Astrocyte (in vitro differentiated cells and primary cell): ENCODE results near the gene FSTL5. TPM values are rescaled to one million over a fixed set of nuclear protein-coding genes. Genes with fewer than 3 reads are reported as not detected.

Source experiments
- DNase-seq: peaks from one replicate; pipeline ENCODE4 v3.0.0-alpha.2; 2010; ENCODE audit warnings: low read depth
- FAIRE-seq: peaks from 2 replicates; lab custom pipeline; 2011; peaks lifted over from hg19 to GRCh38; lab: Jason Lieb, UNC
- H2AFZ ChIP-seq: 2 replicates; pipeline ENCODE4 v1.6.0; 2012; ENCODE audit warnings: low read depth, low read length, inconsistent platforms
- H3K27ac ChIP-seq: 2 replicates; pipeline ENCODE4 v1.5.1; 2011; ENCODE audit warnings: low read depth, low read length, inconsistent platforms
- H3K27me3 ChIP-seq: 2 replicates; pipeline ENCODE4 v1.6.0; 2011; ENCODE audit warnings: low read length, inconsistent platforms; ENCODE audit not compliant: insufficient read depth
- H3K36me3 ChIP-seq: 2 replicates; pipeline ENCODE4 v1.5.1; 2011; ENCODE audit warnings: low read length, inconsistent platforms; ENCODE audit not compliant: insufficient read depth
- H3K4me1 ChIP-seq: 2 replicates; pipeline ENCODE4 v1.5.1; 2011; ENCODE audit warnings: low read length, inconsistent platforms; ENCODE audit not compliant: insufficient read depth
- H3K4me2 ChIP-seq: 2 replicates; pipeline ENCODE4 v1.6.0; 2012; ENCODE audit warnings: low read length, inconsistent platforms
- H3K4me3 ChIP-seq: 2 replicates; pipeline ENCODE4 v1.5.1; 2011; ENCODE audit warnings: low read depth, mild to moderate bottlenecking, low read length, inconsistent platforms; ENCODE audit not compliant: insufficient read depth
- H3K79me2 ChIP-seq: 2 replicates; pipeline ENCODE4 v1.6.0; 2012; ENCODE audit warnings: mild to moderate bottlenecking, low read length, inconsistent platforms; ENCODE audit not compliant: insufficient read depth
- H3K9ac ChIP-seq: 2 replicates; pipeline ENCODE4 v1.6.0; 2012; ENCODE audit warnings: mild to moderate bottlenecking, low read length, inconsistent platforms
- H3K9me3 ChIP-seq: 2 replicates; pipeline ENCODE4 v1.5.1; 2012; ENCODE audit warnings: low read depth, mild to moderate bottlenecking, low read length, inconsistent platforms; ENCODE audit not compliant: insufficient read depth
- H4K20me1 ChIP-seq: 2 replicates; pipeline ENCODE4 v1.6.0; 2012; ENCODE audit warnings: low read length, inconsistent platforms; ENCODE audit not compliant: insufficient read depth
- H3K27ac Mint-ChIP-seq: one replicate; pipeline ENCODE4 v1.8.0; 2021; ENCODE audit warnings: mild to moderate bottlenecking, mixed read lengths; ENCODE audit not compliant: unreplicated experiment
- H3K27me3 Mint-ChIP-seq: one replicate; pipeline ENCODE4 v1.8.0; 2021; ENCODE audit warnings: low read depth, mixed read lengths; ENCODE audit not compliant: unreplicated experiment
- H3K36me3 Mint-ChIP-seq: one replicate; pipeline ENCODE4 v1.8.0; 2021; ENCODE audit warnings: low read depth, mixed read lengths; ENCODE audit not compliant: unreplicated experiment
- H3K4me1 Mint-ChIP-seq: one replicate; pipeline ENCODE4 v1.8.0; 2021; ENCODE audit warnings: low read depth, mixed read lengths; ENCODE audit not compliant: unreplicated experiment
- H3K4me3 Mint-ChIP-seq: one replicate; pipeline ENCODE4 v1.8.0; 2021; ENCODE audit warnings: mild to moderate bottlenecking, moderate library complexity, mixed read lengths; ENCODE audit not compliant: unreplicated experiment
- H3K9me3 Mint-ChIP-seq: one replicate; pipeline ENCODE4 v1.8.0; 2021; ENCODE audit warnings: mild to moderate bottlenecking, mixed read lengths; ENCODE audit not compliant: unreplicated experiment
- CTCF ChIP-seq: IDR thresholded peaks from 2 replicates; pipeline ENCODE4 v1.5.1; 2011; ENCODE audit warnings: low read depth, mild to moderate bottlenecking, inconsistent platforms, low read length, moderate library complexity; ENCODE audit not compliant: insufficient read depth
- EZH2 ChIP-seq: IDR thresholded peaks from 2 replicates; pipeline ENCODE4 v1.6.1; 2012; ENCODE audit warnings: mild to moderate bottlenecking, low read length, inconsistent platforms; ENCODE audit not compliant: insufficient read depth
- total RNA-seq: library from RNA; stranded (reverse); gene quantifications from 2 replicates; pipeline ENCODE4 v1.2.1, GENCODE V29; 2021

Gene FSTL5
- total RNA-seq, 1 donor from 2014 or later = 0.43 TPM

DNA sequence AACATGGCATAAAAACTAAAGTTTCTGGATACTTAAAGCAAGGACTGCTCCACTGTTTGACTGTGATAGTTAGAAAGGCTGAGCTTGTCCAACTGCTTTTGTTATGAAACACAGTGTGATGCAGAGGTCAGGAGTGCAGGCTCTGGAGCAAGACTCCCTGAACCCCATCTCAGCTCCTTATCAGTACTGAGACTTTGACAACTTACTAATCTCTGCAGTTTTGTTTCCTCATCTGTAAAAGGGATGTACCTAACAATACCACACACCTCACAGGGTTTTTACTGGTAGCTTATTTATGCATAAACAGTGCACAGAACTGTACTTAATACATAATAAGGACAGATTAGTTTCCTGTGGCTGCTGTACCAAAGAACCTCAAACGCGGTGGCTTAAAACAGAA, 804.3 kb downstream of the FSTL5 start:
- no peak overlapping the region for H3K4me2 ChIP-seq
- no peaks in the 10 kb centered on the region for H3K9me3 Mint-ChIP-seq
- FAIRE-seq = no peak
- H3K4me3 ChIP-seq = no peak overlapping the region
- no peaks in the 10 kb centered on the region for H3K27me3 Mint-ChIP-seq
- H3K27me3 ChIP-seq = no peaks in the 10 kb centered on the region
- H3K9ac ChIP-seq = no peak overlapping the region
- H3K4me3 Mint-ChIP-seq = no peak overlapping the region
- no peak for DNase-seq
- H2AFZ ChIP-seq = no peak overlapping the region
- no peaks in the 10 kb centered on the region for H3K9me3 ChIP-seq
- H3K4me1 Mint-ChIP-seq = no peaks in the 10 kb centered on the region
- H3K27ac Mint-ChIP-seq = no peak overlapping the region
- H3K27ac ChIP-seq = no peak overlapping the region
- H3K4me1 ChIP-seq = no peaks in the 10 kb centered on the region
- H4K20me1 ChIP-seq = no peaks in the 10 kb centered on the region
- TF ChIP-seq CTCF = no peak
- no peak for TF ChIP-seq EZH2
- no peaks in the 10 kb centered on the region for H3K79me2 ChIP-seq
- no peaks in the 10 kb centered on the region for H3K36me3 Mint-ChIP-seq
- H3K36me3 ChIP-seq = no peaks in the 10 kb centered on the region

- Histone ChIP-seq H3K4me1 (no peaks in the 10 kb centered on the region), H3K9me3 (no peaks in the 10 kb centered on the region)
Measured at GRCh38 chr4:161356351-161356750, 807.4 kb downstream of the FSTL5 start.

More at GRCh38 chr4:161356351-161356750, 807.4 kb downstream of the FSTL5 start:
- Histone ChIP-seq H3K79me2 (no peaks in the 10 kb centered on the region), H3K36me3 (no peaks in the 10 kb centered on the region), H3K4me2 (no peak overlapping the region), H3K27ac (no peak overlapping the region), H3K4me3 (no peak overlapping the region), H4K20me1 (no peaks in the 10 kb centered on the region), H3K27me3 (no peaks in the 10 kb centered on the region), H2AFZ (no peak overlapping the region), H3K9ac (no peak overlapping the region)
- no peak for TF ChIP-seq CTCF
- no peak for TF ChIP-seq EZH2
- Mint-ChIP-seq H3K4me1 (no peaks in the 10 kb centered on the region), H3K9me3 (no peaks in the 10 kb centered on the region), H3K27me3 (no peaks in the 10 kb centered on the region), H3K36me3 (no peaks in the 10 kb centered on the region), H3K27ac (no peak overlapping the region), H3K4me3 (no peak overlapping the region)
- FAIRE-seq = no peak
- no peak for DNase-seq
